Activated CD8-positive, alpha-beta T cell treated with anti-CD3 and anti-CD28 coated beads for 36 hours (primary cell): ENCODE measurements around the gene VRTN. TPM values are rescaled to one million over a fixed set of nuclear protein-coding genes. Genes with fewer than 3 reads are reported as not detected.

Experiments
- ATAC-seq: fragments of 200-7000 bp; cut with Tn5 transposase; one replicate; pipeline ENCODE4 v1.10.0; 2021; ENCODE audit warnings: mild to moderate bottlenecking, moderate library complexity
- CTCF ChIA-PET: fragments of 350-600 bp; sonication (Branson Sonifier 250); formaldehyde crosslinking; loops from one replicate; lab custom pipeline; 2021; ENCODE audit warnings: antibody characterized with exemption; lab: Charles Lee
- POLR2A ChIA-PET: fragments of 350-600 bp; sonication (Branson Sonifier 250); formaldehyde crosslinking; loops from one replicate; lab custom pipeline; 2021; ENCODE audit warnings: antibody characterized with exemption; lab: Charles Lee
- DNase-seq: peaks from one replicate; pipeline ENCODE4 v3.0.0-alpha.2; 2020
- H3K27ac Mint-ChIP-seq: one replicate; pipeline ENCODE4 v1.8.0; 2021; ENCODE audit warnings: mild to moderate bottlenecking, mixed read lengths
- H3K27me3 Mint-ChIP-seq: one replicate; pipeline ENCODE4 v1.8.0; 2021; ENCODE audit warnings: mixed read lengths
- H3K36me3 Mint-ChIP-seq: one replicate; pipeline ENCODE4 v1.8.0; 2021; ENCODE audit warnings: low read depth, mixed read lengths
- H3K4me1 Mint-ChIP-seq: one replicate; pipeline ENCODE4 v1.8.0; 2021; ENCODE audit warnings: low read depth, mixed read lengths
- H3K4me3 Mint-ChIP-seq: one replicate; pipeline ENCODE4 v1.8.0; 2021; ENCODE audit warnings: mild to moderate bottlenecking, moderate library complexity, mixed read lengths
- H3K9me3 Mint-ChIP-seq: one replicate; pipeline ENCODE4 v1.8.0; 2021; ENCODE audit warnings: mixed read lengths
- intact Hi-C: fragments of 100-400 bp; cut with micrococcal nuclease; formaldehyde crosslinking; loops from one replicate; pipeline ENCODE4 v1.10.0; 2022
- total RNA-seq, 2 experiments: library from RNA; stranded (reverse); gene quantifications; one replicate each; pipeline ENCODE4 v1.2.3, GENCODE V29; 2021
- TF ChIP-seq, protein P1 (sequence below): fragments of 200-600 bp; IDR thresholded peaks from one replicate; pipeline ENCODE4 v1.8.0; 2022; ENCODE audit warnings: antibody characterized with exemption, mild to moderate bottlenecking

VRTN gene
- total RNA-seq, 2 experiments from 2014 or later, result not detected

DNA sequence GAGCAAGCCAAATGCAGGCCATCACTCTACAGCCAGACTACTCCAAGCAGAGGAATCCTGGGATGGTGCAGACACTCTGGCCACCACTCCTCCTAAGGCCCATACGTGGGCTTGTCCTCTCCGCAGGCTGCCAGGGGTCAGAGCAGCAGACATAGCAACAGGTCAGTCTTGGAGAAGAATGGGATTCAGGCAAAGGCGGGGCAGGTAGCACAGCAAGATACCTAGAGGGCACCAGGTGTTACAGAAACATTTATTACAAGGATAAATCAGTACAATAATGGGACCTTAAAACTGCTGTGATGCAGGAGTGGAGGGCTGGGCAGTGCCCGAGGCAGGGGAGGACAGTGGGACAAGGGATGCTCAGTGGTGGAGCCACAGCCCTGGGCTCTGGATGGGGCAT is 57.4 kb downstream of the VRTN start:
- POLR2A ChIA-PET, result no interaction called here

DNA sequence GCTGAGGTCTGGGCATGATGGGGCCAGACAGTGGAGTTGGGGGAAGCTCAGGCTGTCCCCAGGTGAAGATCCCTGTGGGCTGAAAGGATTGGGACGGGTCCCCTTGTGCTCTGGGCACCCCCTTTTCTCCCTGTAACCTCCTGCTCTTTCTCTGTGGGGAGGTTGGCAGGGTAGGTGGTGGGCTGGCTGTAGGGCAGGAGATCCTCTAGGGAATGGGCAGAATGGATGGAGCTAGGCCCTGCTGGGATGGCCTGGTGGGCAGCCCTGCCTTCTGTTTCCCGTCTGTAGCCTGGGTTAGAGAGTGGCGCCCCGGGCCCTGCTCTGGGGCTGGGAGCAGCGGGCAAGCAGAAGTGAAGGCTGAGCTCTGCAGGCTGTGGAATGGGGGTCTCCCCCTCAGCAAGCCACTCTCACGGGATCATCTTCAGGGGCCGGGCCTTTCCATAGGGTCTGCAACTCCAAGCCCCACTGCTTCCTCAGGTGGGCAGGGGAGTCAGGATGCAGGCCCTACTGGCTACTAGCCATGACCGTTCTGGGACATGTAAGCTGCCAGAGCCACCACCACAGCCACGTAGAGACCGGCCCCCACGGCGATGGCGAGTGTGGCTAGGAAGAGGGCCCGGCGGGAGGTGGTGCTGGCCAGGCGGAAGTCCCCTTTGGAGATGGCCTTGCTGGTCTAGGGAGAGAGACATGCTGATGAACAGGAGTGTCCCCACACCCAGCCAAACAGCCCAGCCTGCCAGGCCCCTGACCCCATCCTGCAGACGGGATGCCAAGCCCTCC is 58.9 kb downstream of the VRTN start:
- no peak overlapping the region for H3K4me3 Mint-ChIP-seq
- DNase-seq, result no peak
- intact Hi-C loops, result no loop called here
- no peak overlapping the region for H3K27ac Mint-ChIP-seq
- no peak for ATAC-seq
- ChIA-PET POLR2A (no interaction called here), CTCF (no interaction called here)
- H3K4me1 Mint-ChIP-seq, result peaks cover 4% of the 10 kb centered on the region
- H3K27me3 Mint-ChIP-seq, result no peaks in the 10 kb centered on the region
- no peaks in the 10 kb centered on the region for H3K36me3 Mint-ChIP-seq
- no peaks in the 10 kb centered on the region for H3K9me3 Mint-ChIP-seq
- TF ChIP-seq, protein P1, sequence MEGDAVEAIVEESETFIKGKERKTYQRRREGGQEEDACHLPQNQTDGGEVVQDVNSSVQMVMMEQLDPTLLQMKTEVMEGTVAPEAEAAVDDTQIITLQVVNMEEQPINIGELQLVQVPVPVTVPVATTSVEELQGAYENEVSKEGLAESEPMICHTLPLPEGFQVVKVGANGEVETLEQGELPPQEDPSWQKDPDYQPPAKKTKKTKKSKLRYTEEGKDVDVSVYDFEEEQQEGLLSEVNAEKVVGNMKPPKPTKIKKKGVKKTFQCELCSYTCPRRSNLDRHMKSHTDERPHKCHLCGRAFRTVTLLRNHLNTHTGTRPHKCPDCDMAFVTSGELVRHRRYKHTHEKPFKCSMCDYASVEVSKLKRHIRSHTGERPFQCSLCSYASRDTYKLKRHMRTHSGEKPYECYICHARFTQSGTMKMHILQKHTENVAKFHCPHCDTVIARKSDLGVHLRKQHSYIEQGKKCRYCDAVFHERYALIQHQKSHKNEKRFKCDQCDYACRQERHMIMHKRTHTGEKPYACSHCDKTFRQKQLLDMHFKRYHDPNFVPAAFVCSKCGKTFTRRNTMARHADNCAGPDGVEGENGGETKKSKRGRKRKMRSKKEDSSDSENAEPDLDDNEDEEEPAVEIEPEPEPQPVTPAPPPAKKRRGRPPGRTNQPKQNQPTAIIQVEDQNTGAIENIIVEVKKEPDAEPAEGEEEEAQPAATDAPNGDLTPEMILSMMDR, result no peak

More for the DNA sequence above, 57.4 kb downstream of the VRTN start:
- CTCF ChIA-PET, result no interaction called here
- no peak for ATAC-seq
- Mint-ChIP-seq H3K36me3 (no peaks in the 10 kb centered on the region), H3K9me3 (no peaks in the 10 kb centered on the region), H3K4me3 (no peak overlapping the region), H3K27me3 (no peaks in the 10 kb centered on the region), H3K4me1 (peaks cover 15% of the 10 kb centered on the region), H3K27ac (no peak overlapping the region)
- intact Hi-C loops, result no loop called here
- no peak for DNase-seq
- TF ChIP-seq, protein P1, result no peak

DNA sequence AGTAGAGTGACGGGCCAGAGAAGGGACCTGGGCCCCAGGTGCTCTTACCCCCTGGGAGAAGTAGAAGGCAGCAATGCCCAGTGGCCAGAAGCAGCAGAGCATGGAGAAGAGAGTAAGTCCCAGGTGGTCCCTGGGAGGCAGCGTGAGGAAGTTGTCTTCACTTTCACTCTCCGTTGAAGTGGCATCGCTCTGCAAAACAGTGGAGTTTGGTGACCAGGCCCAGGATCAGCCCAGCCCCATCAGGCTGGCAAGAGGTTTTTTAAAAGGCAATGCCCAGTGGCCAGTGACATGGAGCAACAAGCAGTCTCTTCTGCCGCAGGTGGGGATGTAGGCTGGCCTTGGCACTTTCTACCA is 59.5 kb downstream of the VRTN start:
- DNase-seq (no peak), ATAC-seq (no peak)
- ChIA-PET POLR2A (no interaction called here), CTCF (no interaction called here)
- intact Hi-C loops, result no loop called here
- Mint-ChIP-seq H3K4me1 (peaks cover 1% of the 10 kb centered on the region), H3K27me3 (no peaks in the 10 kb centered on the region), H3K27ac (no peak overlapping the region), H3K9me3 (no peaks in the 10 kb centered on the region), H3K4me3 (no peak overlapping the region), H3K36me3 (no peaks in the 10 kb centered on the region)
- TF ChIP-seq, protein P1, result no peak

DNA sequence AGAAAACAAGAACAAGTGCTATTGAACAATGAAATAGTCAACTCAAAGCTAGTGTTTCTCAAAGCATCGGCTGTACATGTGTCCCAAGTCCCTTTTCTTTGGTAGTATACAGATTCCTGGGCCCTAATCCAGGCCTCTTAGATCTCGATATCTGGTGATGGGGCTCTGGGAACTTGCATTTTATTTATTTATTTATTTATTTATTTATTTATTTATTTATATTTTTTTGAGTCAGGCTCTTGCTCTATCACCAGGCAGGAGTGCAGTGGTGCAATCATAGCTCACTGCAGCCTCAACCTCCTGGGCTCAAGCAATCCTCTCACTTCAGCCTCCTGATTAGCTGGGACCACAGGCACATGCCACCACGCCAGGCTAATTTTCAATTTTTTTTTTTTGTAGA is 60.6 kb downstream of the VRTN start:
- Mint-ChIP-seq H3K27ac (no peak overlapping the region), H3K36me3 (no peaks in the 10 kb centered on the region), H3K4me3 (no peak overlapping the region), H3K4me1 (no peaks in the 10 kb centered on the region), H3K9me3 (no peaks in the 10 kb centered on the region), H3K27me3 (no peaks in the 10 kb centered on the region)
- POLR2A ChIA-PET, result no interaction called here
- intact Hi-C loops, result no loop called here
- TF ChIP-seq, protein P1, result no peak
- DNase-seq (no peak), ATAC-seq (no peak)
- CTCF ChIA-PET, result no interaction called here

DNA sequence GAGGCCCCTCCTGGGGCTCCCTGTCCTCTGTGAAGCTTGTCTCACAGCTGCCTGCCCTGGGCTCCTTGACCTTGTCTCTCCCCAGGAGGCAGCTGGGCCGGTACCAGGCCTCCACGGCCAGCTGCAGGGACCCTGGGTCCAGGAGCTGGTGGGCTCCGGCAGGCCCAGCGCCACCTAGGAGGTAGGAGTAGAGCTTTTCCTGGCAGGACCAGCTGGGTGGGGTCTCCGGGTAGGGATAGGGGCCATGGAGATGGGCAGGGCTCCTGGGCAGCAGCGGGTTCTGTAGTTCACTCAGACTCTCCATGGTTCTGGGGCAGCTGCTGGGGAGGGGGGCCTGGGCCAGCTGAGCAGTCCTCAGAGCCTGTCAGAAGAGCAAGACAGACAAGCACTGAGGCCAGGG is 61.2 kb downstream of the VRTN start:
- CTCF ChIA-PET, result no interaction called here
- Mint-ChIP-seq H3K4me3 (no peak overlapping the region), H3K9me3 (no peaks in the 10 kb centered on the region), H3K27ac (no peak overlapping the region), H3K36me3 (no peaks in the 10 kb centered on the region), H3K4me1 (no peaks in the 10 kb centered on the region), H3K27me3 (peaks cover 3% of the 10 kb centered on the region)
- intact Hi-C loops, result no loop called here
- ATAC-seq (no peak), DNase-seq (no peak)
- TF ChIP-seq, protein P1, result no peak
- POLR2A ChIA-PET, result no interaction called here

Other genes with a start within 250 kb of the VRTN start
- gene VSX2, start 109.0 kb upstream of the VRTN start, total RNA-seq, result not detected
- 10 to 100 TPM; 44.6 to 46.0 TPM for gene ABCD4, start 45.5 kb upstream of the VRTN start, total RNA-seq
- not detected for gene SYNDIG1L, start 77.7 kb downstream of the VRTN start, total RNA-seq
- gene NPC2, start 144.8 kb downstream of the VRTN start, total RNA-seq, result 10 to 100 TPM; 19.1 to 21.0 TPM
- gene ISCA2, start 145.3 kb downstream of the VRTN start, total RNA-seq, result 10 to 100 TPM; 29.1 to 31.7 TPM